Lung (tissue), 12 donors: ENCODE data around the gene CAPN5. TPM values are rescaled to one million over a fixed set of nuclear protein-coding genes. Genes with fewer than 3 reads are reported as not detected.

Experiments used
- ATAC-seq: fragments of 200-7000 bp; cut with Tn5 transposase; one replicate; pipeline ENCODE4 v1.9.1; 2020; ENCODE audit warnings: moderate number of reproducible peaks; ENCODE audit not compliant: insufficient read depth, low FRiP score
- DNase-seq, 3 donors: peaks; one replicate each; pipeline ENCODE4 v3.0.0-alpha.2; 2013 to 2017
- H3K27ac ChIP-seq, 2 donors: one replicate each; pipeline ENCODE4 v1.5.1; 2013; ENCODE audit warnings: mild to moderate bottlenecking in 2 of 2, moderate library complexity in 2 of 2, control low read depth in 1 of 2, inconsistent platforms in 1 of 2, low read depth in 1 of 2, low read length in 1 of 2
- H3K27me3 ChIP-seq, 3 donors: one replicate each; pipeline ENCODE4 v1.5.1; 2013; ENCODE audit warnings: low read length in 2 of 3; ENCODE audit not compliant: control insufficient read depth in 3 of 3, insufficient read depth in 3 of 3
- H3K36me3 ChIP-seq, 4 donors: one replicate each; pipeline ENCODE4 v1.5.1; 2013; ENCODE audit warnings: low read length in 4 of 4, mild to moderate bottlenecking in 1 of 4, moderate library complexity in 1 of 4; ENCODE audit not compliant: control insufficient read depth in 4 of 4, insufficient read depth in 4 of 4
- H3K4me1 ChIP-seq, 5 donors: one replicate each; pipeline ENCODE4 v1.5.1; 2013; ENCODE audit warnings: low read length in 5 of 5, mild to moderate bottlenecking in 2 of 5, moderate library complexity in 1 of 5; ENCODE audit not compliant: control insufficient read depth in 5 of 5, insufficient read depth in 5 of 5
- H3K4me3 ChIP-seq: one replicate; pipeline ENCODE4 v1.5.1; 2013; ENCODE audit warnings: mild to moderate bottlenecking, control low read depth, moderate library complexity
- H3K9ac ChIP-seq, 2 donors: one replicate each; pipeline ENCODE4 v1.5.1; 2013; ENCODE audit warnings: low read length in 2 of 2, control low read depth in 1 of 2; ENCODE audit not compliant: insufficient read depth in 1 of 2
- H3K9me3 ChIP-seq, 4 donors: one replicate each; pipeline ENCODE4 v1.5.1; 2013; ENCODE audit warnings: low read length in 3 of 4, mild to moderate bottlenecking in 1 of 4, moderate library complexity in 1 of 4; ENCODE audit not compliant: control insufficient read depth in 4 of 4, insufficient read depth in 3 of 4
- CTCF ChIP-seq: IDR thresholded peaks from 2 replicates; pipeline ENCODE4 v1.5.1; 2012; ENCODE audit warnings: mild to moderate bottlenecking; ENCODE audit errors: control extremely low read depth, extremely low read depth
- WGBS, 2 donors: extraction: QIAGEN DNeasy Blood & Tissue Kit; methylation state at CpG; one replicate each; pipeline ENCODE4 v1.1.7; 2013; 5-methylcytosine and 5-hydroxymethylcytosine counted together
- polyA plus RNA-seq, 2 donors: library from polyadenylated mRNA; stranded (reverse); fragments of 200-250 nt; gene quantifications; one replicate each; pipeline ENCODE4 v1.2.1, GENCODE V29; 2013
- total RNA-seq, 2 donors: library from RNA; depleted of rRNA in 1 of 2; stranded (reverse); fragments of >200 nt in 1 of 2; gene quantifications; one replicate each; pipeline ENCODE4 v1.2.1, GENCODE V29; 2014 to 2021
- donor health status: control.
- donor health status: control.
- donor health status: Bipolar disorder and iron deficiency.
- donor health status: healthy.
- donor health status: DM: yes; HTN: yes; CAD: no.

Gene CAPN5
- total and polyA plus RNA-seq, 4 donors, result 3.0 to 16.1 (median 9.4) TPM

- WGBS, 2 donors, result 32 to 60% methylated on average over 10 of the region's 11 CpGs
These were observed 85.2 kb downstream of the CAPN5 start for GRCh38 chr11:77151804-77152509.

GRCh38 chr11:77152846-77153245 lies 86.1 kb downstream of the CAPN5 start:
- Histone ChIP-seq H3K27me3 (no peaks in the 10 kb centered on the region), H3K4me1 (peaks cover 0 to 6% (median 3%) of the 10 kb centered on the region in 5 donors), H3K27ac (no peak overlapping the region), H3K9ac (no peak overlapping the region), H3K4me3 (no peak overlapping the region), H3K36me3 (no peaks in the 10 kb centered on the region), H3K9me3 (no peaks in the 10 kb centered on the region)
- peak; percentile 48 to 73 (median 58) for DNase-seq
- TF ChIP-seq CTCF, result no peak
- 50 to 72% methylated on average over 6 of the region's 6 CpGs for WGBS, 2 donors
- ATAC-seq, result no peak

More at GRCh38 chr11:77151804-77152509, 85.2 kb downstream of the CAPN5 start:
- Histone ChIP-seq H3K36me3 (no peaks in the 10 kb centered on the region), H3K4me1 (peaks cover 0 to 9% (median 3%) of the 10 kb centered on the region in 5 donors), H3K27me3 (no peaks in the 10 kb centered on the region), H3K27ac (no peak overlapping the region), H3K9ac (no peak overlapping the region), H3K9me3 (no peaks in the 10 kb centered on the region), H3K4me3 (no peak overlapping the region)
- no peak for DNase-seq
- no peak for ATAC-seq
- TF ChIP-seq CTCF, result no peak

GRCh38 chr11:77153276-77154185 lies 86.8 kb downstream of the CAPN5 start:
- no peak for TF ChIP-seq CTCF
- no peak for DNase-seq
- WGBS, 2 donors, result 86 to 91% methylated on average over 20 of the region's 20 CpGs

More at GRCh38 chr11:77153276-77154185, 86.8 kb downstream of the CAPN5 start:
- peaks cover 0 to 4% (median 3%) of the 10 kb centered on the region in 5 donors for H3K4me1 ChIP-seq
- no peak for ATAC-seq
- H3K9ac ChIP-seq, result no peak overlapping the region
- no peaks in the 10 kb centered on the region for H3K9me3 ChIP-seq
- no peaks in the 10 kb centered on the region for H3K36me3 ChIP-seq
- H3K27me3 ChIP-seq, result no peaks in the 10 kb centered on the region
- no peak overlapping the region for H3K4me3 ChIP-seq
- H3K27ac ChIP-seq, result no peak overlapping the region
